Adrenal gland (tissue), 5 donors: Measurements from ENCODE around the gene COL25A1.

Source experiments
- CTCF ChIP-seq, 6 experiments: fragments of 450-650 bp in 4 of 6; fragments of 200-600 bp in 2 of 6; sonication (generic) in 1 of 6; IDR thresholded peaks; 1 replicate in 5 of 6; 2 replicates in 1 of 6; pipeline versions ENCODE4 v1.5.1 to v1.8.0; 2016 to 2021; ENCODE audit warnings: antibody characterized with exemption in 6 of 6, mild to moderate bottlenecking in 2 of 6, moderate library complexity in 1 of 6
- POLR2A ChIP-seq, 2 donors: fragments of 450-650 bp; IDR thresholded peaks; one replicate each; pipeline ENCODE4 v1.6.1; 2017; ENCODE audit warnings: antibody characterized with exemption in 2 of 2, mild to moderate bottlenecking in 2 of 2, moderate library complexity in 1 of 2
- donor health status: DM: no; HTN: no; CAD: no.

- no peak for TF ChIP-seq POLR2A (IDR thresholded peaks at IDR 0.05)
- TF ChIP-seq CTCF (IDR thresholded peaks at IDR 0.05) = no peak
These were observed 45.6 kb downstream of the COL25A1 start for GRCh38 chr4:109256818-109257217.
